SK-N-MC (cell line): ENCODE results near the gene WDR88.

Source experiments
- EZH2 ChIP-seq: fragments of 200-600 bp; sonication (generic); IDR thresholded peaks from one replicate; pipeline ENCODE4 v1.6.1; 2017; ENCODE audit warnings: antibody characterized with exemption
- POLR2AphosphoS5 ChIP-seq: IDR thresholded peaks from 2 replicates; pipeline ENCODE4 v1.6.1; 2012; ENCODE audit warnings: mild to moderate bottlenecking, low read depth, low read length, borderline replicate concordance

- no peak for TF ChIP-seq POLR2AphosphoS5
- no peak for TF ChIP-seq EZH2
Measured at GRCh38 chr19:33124207-33125098, 7.5 kb upstream of the WDR88 start.
